ENCODE measurements around the gene PPM1N.

DNA sequence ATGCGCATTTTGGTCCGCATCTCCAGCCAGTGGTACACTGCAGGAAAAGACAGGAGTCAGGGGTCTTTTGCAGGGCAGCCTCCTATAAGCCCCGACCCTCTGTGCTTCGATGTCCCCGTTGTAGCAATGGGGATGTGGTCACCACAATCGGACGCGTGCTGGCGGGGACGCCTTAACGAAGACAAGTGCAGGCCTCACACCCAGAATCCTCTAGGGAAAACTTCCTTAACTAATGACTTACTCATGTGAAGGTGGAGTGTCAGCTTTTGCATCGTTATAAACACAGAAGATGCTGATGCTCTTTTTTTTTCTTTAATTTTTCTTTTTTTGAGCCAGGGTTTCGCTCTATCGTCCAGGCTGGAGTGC lies 31.2 kb downstream of the PPM1N start:
- TF ChIP-seq CTCF (IDR thresholded peaks at IDR 0.05) (no peak), POLR2A (IDR thresholded peaks at IDR 0.05) (no peak)

Data from Peyer's patch (tissue), 4 donors.